Stimulated activated CD4-positive, alpha-beta T cell treated with anti-CD3 and anti-CD28 coated beads, Interleukin-15, amount 100 ng/mL, for 48 hours (primary cell): ENCODE measurements around the gene ANAPC4.
"Not testable (repeated sequence)": the region's sequence is repeated elsewhere in the genome, so short reads cannot be mapped to it uniquely, and the experiment has no call there.

Experiments used
- DNase-seq, 2 donors: peaks; one replicate each; pipeline ENCODE4 v3.0.0-alpha.2; 2020; ENCODE audit warnings: low read depth in 2 of 2

ANAPC4 gene

GRCh38 chr4:25376754-25377571 is at the start of gene ANAPC4:
Gene ANAPC4 (plus strand): TSS chr4:25377263. CDS start chr4:25377428, 165 bp downstream.
- peak; percentile 97 to 99 for DNase-seq

GRCh38 chr4:25328463-25328862 is 48.6 kb upstream of the ANAPC4 start:
- DNase-seq, result not testable (repeated sequence)

- no peak for DNase-seq
Measured at GRCh38 chr4:25330335-25330734, 46.7 kb upstream of the ANAPC4 start.

GRCh38 chr4:25330905-25331808 is 45.9 kb upstream of the ANAPC4 start:
- no peak for DNase-seq

- DNase-seq, result no peak
Measured at GRCh38 chr4:25343671-25344070, 33.4 kb upstream of the ANAPC4 start.

GRCh38 chr4:25345744-25346143 is 31.3 kb upstream of the ANAPC4 start:
- DNase-seq, result no peak

- DNase-seq, result no peak
Measured at GRCh38 chr4:25346913-25347312, 30.1 kb upstream of the ANAPC4 start.

GRCh38 chr4:25347473-25347872 is 29.6 kb upstream of the ANAPC4 start:
- DNase-seq, result no peak

- DNase-seq, result no peak
Measured at GRCh38 chr4:25347971-25348370, 29.1 kb upstream of the ANAPC4 start.

- DNase-seq, result no peak
Measured at GRCh38 chr4:25350561-25350960, 26.5 kb upstream of the ANAPC4 start.

GRCh38 chr4:25351777-25352416 is 25.2 kb upstream of the ANAPC4 start:
- DNase-seq, result no peak

- DNase-seq, result no peak
Measured at GRCh38 chr4:25356068-25356467, 21.0 kb upstream of the ANAPC4 start.

- DNase-seq, result no peak
Measured at GRCh38 chr4:25358515-25359275, 18.4 kb upstream of the ANAPC4 start.

GRCh38 chr4:25361253-25361652 is 15.8 kb upstream of the ANAPC4 start:
- DNase-seq, result no peak

- no peak for DNase-seq
Measured at GRCh38 chr4:25367004-25367621, 9.9 kb upstream of the ANAPC4 start.

GRCh38 chr4:25367877-25368276 is 9.2 kb upstream of the ANAPC4 start:
- no peak for DNase-seq

- no peak for DNase-seq
Measured at GRCh38 chr4:25368315-25368714, 8.7 kb upstream of the ANAPC4 start.

GRCh38 chr4:25370242-25370641 is 6.8 kb upstream of the ANAPC4 start:
- no peak for DNase-seq

- DNase-seq, result not testable (repeated sequence)
Measured at GRCh38 chr4:25372549-25372948, 4.5 kb upstream of the ANAPC4 start.

- no peak for DNase-seq
Measured at GRCh38 chr4:25377572-25378436, 741 bp downstream of the ANAPC4 start.
